GM23248 (cell line): ENCODE results near the gene RHOXF1.

ENCODE experiments used
- EZH2 ChIP-seq: fragments of 200-600 bp; sonication (generic); IDR thresholded peaks from 2 replicates; pipeline ENCODE4 v1.6.1; 2018; ENCODE audit warnings: antibody characterized with exemption, mild to moderate bottlenecking; ENCODE audit not compliant: insufficient read depth, poor library complexity, severe bottlenecking
- EZH2phosphoT487 ChIP-seq: fragments of 200-600 bp; sonication (generic); IDR thresholded peaks from 2 replicates; pipeline ENCODE4 v1.6.1; 2018; ENCODE audit warnings: antibody characterized with exemption, moderate library complexity, mild to moderate bottlenecking, low read depth; ENCODE audit not compliant: insufficient read depth

GRCh38 chrX:120144178-120144844 is 28.6 kb upstream of the RHOXF1 start:
- TF ChIP-seq EZH2 = no peak
- no peak for TF ChIP-seq EZH2phosphoT487
